CD4-positive, alpha-beta memory T cell (primary cell): ENCODE data around the gene FOXD2. TPM values are rescaled to one million over a fixed set of nuclear protein-coding genes. Genes with fewer than 3 reads are reported as not detected.
A peak's percentile ranks its signal among the peaks of the same experiment; 100 is the strongest.

Experiments
- CTCF ChIA-PET: fragments of 350-600 bp; sonication (Branson Sonifier 250); formaldehyde crosslinking; loops from one replicate; lab custom pipeline; 2021; ENCODE audit warnings: inconsistent platforms; ENCODE audit not compliant: partially characterized antibody; lab: Charles Lee
- POLR2A ChIA-PET: fragments of 350-600 bp; sonication (Branson Sonifier 250); formaldehyde crosslinking; loops from one replicate; lab custom pipeline; 2021; ENCODE audit not compliant: partially characterized antibody; lab: Charles Lee
- DNase-seq, 5 donors: peaks; one replicate each; pipeline versions ENCODE4 v3.0.0 to v3.0.0-alpha.2; 2020 to 2022; ENCODE audit warnings: mixed read lengths in 1 of 5
- H3K27ac ChIP-seq: one replicate; pipeline ENCODE4 v1.7.0; 2013; ENCODE audit warnings: low read depth, low read length
- H3K27me3 ChIP-seq: 2 replicates; pipeline ENCODE4 v1.7.0; 2013; ENCODE audit warnings: mild to moderate bottlenecking, low read length, moderate library complexity; ENCODE audit not compliant: insufficient read depth
- H3K36me3 ChIP-seq: 2 replicates; pipeline ENCODE4 v1.7.0; 2013; ENCODE audit warnings: mild to moderate bottlenecking, low read length, moderate library complexity; ENCODE audit not compliant: insufficient read depth
- H3K4me1 ChIP-seq: 2 replicates; pipeline ENCODE4 v1.7.0; 2013; ENCODE audit warnings: mild to moderate bottlenecking, low read length, moderate library complexity; ENCODE audit not compliant: insufficient read depth
- H3K4me3 ChIP-seq, 2 donors: one replicate each; pipeline ENCODE4 v1.7.0; 2013; ENCODE audit warnings: low read length in 2 of 2, mild to moderate bottlenecking in 1 of 2
- H3K9me3 ChIP-seq, 2 donors: one replicate each; pipeline ENCODE4 v1.7.0; 2013; ENCODE audit warnings: low read length in 2 of 2, control low read depth in 1 of 2; ENCODE audit not compliant: control insufficient read depth in 1 of 2
- H3K27ac Mint-ChIP-seq, 7 donors: one replicate each; pipeline ENCODE4 v1.8.0; 2020 to 2021; ENCODE audit warnings: mixed read lengths in 7 of 7, mild to moderate bottlenecking in 6 of 7, inconsistent platforms in 3 of 7, moderate library complexity in 3 of 7
- H3K27me3 Mint-ChIP-seq, 2 donors: one replicate each; pipeline ENCODE4 v1.8.0; 2020 to 2021; ENCODE audit warnings: mixed read lengths in 2 of 2
- H3K36me3 Mint-ChIP-seq, 2 donors: one replicate each; pipeline ENCODE4 v1.8.0; 2020 to 2021; ENCODE audit warnings: mixed read lengths in 2 of 2, inconsistent platforms in 1 of 2, mild to moderate bottlenecking in 1 of 2
- H3K4me1 Mint-ChIP-seq, 4 donors: one replicate each; pipeline ENCODE4 v1.8.0; 2020 to 2021; ENCODE audit warnings: mixed read lengths in 4 of 4, mild to moderate bottlenecking in 1 of 4
- H3K4me3 Mint-ChIP-seq, 8 donors: one replicate each; pipeline ENCODE4 v1.8.0; 2020 to 2021; ENCODE audit warnings: mixed read lengths in 8 of 8, mild to moderate bottlenecking in 7 of 8, moderate library complexity in 6 of 8, inconsistent platforms in 3 of 8
- H3K9me3 Mint-ChIP-seq, 8 donors: one replicate each; pipeline ENCODE4 v1.8.0; 2020 to 2021; ENCODE audit warnings: mixed read lengths in 8 of 8, mild to moderate bottlenecking in 5 of 8, inconsistent platforms in 3 of 8, moderate library complexity in 1 of 8
- intact Hi-C: fragments of 100-400 bp; cut with micrococcal nuclease; formaldehyde crosslinking; loops from one replicate; pipeline ENCODE4 v1.15.1; 2023
- polyA plus RNA-seq, 2 donors: library from polyadenylated mRNA; unstranded; fragments of 300-500 nt; fragmentation: Illumina TruSeq; gene quantifications; one replicate each; pipeline ENCODE4 v1.2.3, GENCODE V29; 2021
- total RNA-seq, 2 experiments: library from RNA; stranded (reverse); gene quantifications; one replicate each; pipeline ENCODE4 v1.2.3, GENCODE V29; 2021

FOXD2 gene
- total and polyA plus RNA-seq, 4 experiments from 2014 or later, result 0.07 to 0.73 (median 0.37) TPM

GRCh38 chr1:47407481-47407880 lies 30.4 kb upstream of the FOXD2 start:
- H3K27me3 Mint-ChIP-seq, result peaks cover 6 to 28% of the 10 kb centered on the region in 2 donors
- H3K9me3 Mint-ChIP-seq, result no peaks in the 10 kb centered on the region
- H3K9me3 ChIP-seq, result no peaks in the 10 kb centered on the region
- CTCF ChIA-PET, result no interaction called here
- H3K27me3 ChIP-seq, result no peaks in the 10 kb centered on the region
- H3K4me1 Mint-ChIP-seq, result no peaks in the 10 kb centered on the region
- H3K36me3 Mint-ChIP-seq, result no peaks in the 10 kb centered on the region
- intact Hi-C loops, result no loop called here
- H3K4me3 ChIP-seq, result no peak overlapping the region
- H3K36me3 ChIP-seq, result no peaks in the 10 kb centered on the region
- DNase-seq, result no peak
- POLR2A ChIA-PET, result no interaction called here
- H3K27ac Mint-ChIP-seq, result no peak overlapping the region
- no peaks in the 10 kb centered on the region for H3K4me1 ChIP-seq
- no peak overlapping the region for H3K27ac ChIP-seq
- no peak overlapping the region for H3K4me3 Mint-ChIP-seq

- DNase-seq, result no peak
- intact Hi-C loops, result no loop called here
- H3K27ac Mint-ChIP-seq, result no peak overlapping the region
- H3K4me3 ChIP-seq, result no peak overlapping the region
- H3K9me3 ChIP-seq, result no peaks in the 10 kb centered on the region
- peaks cover 0 to 6% (median 0%) of the 10 kb centered on the region in 4 donors for H3K4me1 Mint-ChIP-seq
- no peak overlapping the region for H3K4me3 Mint-ChIP-seq
- H3K27me3 ChIP-seq, result no peaks in the 10 kb centered on the region
- no peaks in the 10 kb centered on the region for H3K36me3 Mint-ChIP-seq
- H3K4me1 ChIP-seq, result no peaks in the 10 kb centered on the region
- ChIA-PET POLR2A (no interaction called here), CTCF (interaction anchor here (0.9 kb wide), 1 partner anchor 28 kb away, joined by 3 read pairs; no protein-coding TSS in a partner anchor)
- H3K27ac ChIP-seq, result no peak overlapping the region
- no peaks in the 10 kb centered on the region for H3K9me3 Mint-ChIP-seq
- peaks cover 13 to 29% of the 10 kb centered on the region in 2 donors for H3K27me3 Mint-ChIP-seq
- no peaks in the 10 kb centered on the region for H3K36me3 ChIP-seq
These were observed 28.4 kb upstream of the FOXD2 start for GRCh38 chr1:47409311-47410067.

- DNase-seq, result no peak
- H3K27me3 Mint-ChIP-seq, result peaks cover 15 to 31% of the 10 kb centered on the region in 2 donors
- no peak overlapping the region for H3K4me3 ChIP-seq
- intact Hi-C loops, result no loop called here
- H3K4me1 ChIP-seq, result no peaks in the 10 kb centered on the region
- H3K27ac Mint-ChIP-seq, result no peak overlapping the region
- peaks cover 0 to 7% (median 0%) of the 10 kb centered on the region in 4 donors for H3K4me1 Mint-ChIP-seq
- no peaks in the 10 kb centered on the region for H3K27me3 ChIP-seq
- H3K4me3 Mint-ChIP-seq, result no peak overlapping the region
- H3K36me3 Mint-ChIP-seq, result no peaks in the 10 kb centered on the region
- ChIA-PET POLR2A (no interaction called here), CTCF (no interaction called here)
- no peaks in the 10 kb centered on the region for H3K36me3 ChIP-seq
- H3K9me3 ChIP-seq, result no peaks in the 10 kb centered on the region
- H3K9me3 Mint-ChIP-seq, result no peaks in the 10 kb centered on the region
- no peak overlapping the region for H3K27ac ChIP-seq
These were observed 27.8 kb upstream of the FOXD2 start for GRCh38 chr1:47410068-47410455.

GRCh38 chr1:47411436-47411835 lies 26.4 kb upstream of the FOXD2 start:
- Mint-ChIP-seq H3K4me1 (peaks cover 0 to 10% (median under 1%) of the 10 kb centered on the region in 4 donors), H3K27me3 (peaks cover 20 to 30% of the 10 kb centered on the region in 2 donors), H3K4me3 (no peak overlapping the region), H3K9me3 (no peaks in the 10 kb centered on the region), H3K27ac (no peak overlapping the region), H3K36me3 (no peaks in the 10 kb centered on the region)
- Histone ChIP-seq H3K4me1 (no peaks in the 10 kb centered on the region), H3K27me3 (no peaks in the 10 kb centered on the region), H3K9me3 (no peaks in the 10 kb centered on the region), H3K27ac (no peak overlapping the region), H3K4me3 (no peak overlapping the region), H3K36me3 (no peaks in the 10 kb centered on the region)
- POLR2A ChIA-PET, result no interaction called here
- intact Hi-C loops, result no loop called here
- CTCF ChIA-PET, result no interaction called here
- no peak for DNase-seq

GRCh38 chr1:47412437-47412836 lies 25.4 kb upstream of the FOXD2 start:
- no peaks in the 10 kb centered on the region for H3K9me3 Mint-ChIP-seq
- DNase-seq, result no peak
- no peaks in the 10 kb centered on the region for H3K36me3 ChIP-seq
- H3K36me3 Mint-ChIP-seq, result no peaks in the 10 kb centered on the region
- no peak overlapping the region for H3K4me3 ChIP-seq
- intact Hi-C loops, result no loop called here
- H3K27ac Mint-ChIP-seq, result no peak overlapping the region
- no peaks in the 10 kb centered on the region for H3K4me1 ChIP-seq
- peaks cover 2% of the 10 kb centered on the region for H3K27me3 ChIP-seq
- peaks cover 0 to 13% (median 2%) of the 10 kb centered on the region in 4 donors for H3K4me1 Mint-ChIP-seq
- H3K27me3 Mint-ChIP-seq, result peaks cover 24 to 32% of the 10 kb centered on the region in 2 donors
- ChIA-PET CTCF (no interaction called here), POLR2A (no interaction called here)
- H3K9me3 ChIP-seq, result no peaks in the 10 kb centered on the region
- no peak overlapping the region for H3K27ac ChIP-seq
- H3K4me3 Mint-ChIP-seq, result no peak overlapping the region

GRCh38 chr1:47415728-47416318 lies 22.0 kb upstream of the FOXD2 start, which contains the start of gene FOXE3:
Gene FOXE3, plus strand, starts transcription at chr1:47416285. Its CDS starts 31 bp downstream, at chr1:47416316.
- Histone ChIP-seq H3K4me1 (no peaks in the 10 kb centered on the region), H3K9me3 (no peaks in the 10 kb centered on the region), H3K27me3 (peaks cover 9% of the 10 kb centered on the region), H3K36me3 (no peaks in the 10 kb centered on the region), H3K4me3 (no peak within 1 kb of the TSS), H3K27ac (no peak within 1 kb of the TSS)
- intact Hi-C loops, result no loop called here
- no peak for DNase-seq
- Mint-ChIP-seq H3K9me3 (peaks cover 0 to 2% (median 0%) of the 10 kb centered on the region in 8 donors), H3K4me3 (peak within 1 kb of the TSS; percentile 36 to 82 (median 66)), H3K27ac (peak within 1 kb of the TSS in 1 of 7 donors; percentile 32), H3K36me3 (peaks cover 0 to 3% of the 10 kb centered on the region in 2 donors), H3K4me1 (peaks cover 0 to 22% (median 3%) of the 10 kb centered on the region in 4 donors), H3K27me3 (peaks cover 35 to 36% of the 10 kb centered on the region in 2 donors)
- POLR2A ChIA-PET, result no interaction called here
- CTCF ChIA-PET, result interaction anchor here (1.9 kb wide), 1 partner anchor 17 kb away, joined by 4 read pairs; no protein-coding TSS in a partner anchor
